GM19438 (cell line): Measurements from ENCODE around the gene ENOSF1.
A peak's percentile ranks its signal among the peaks of the same experiment; 100 is the strongest.

Experiments
- ATAC-seq: cut with Tn5 transposase; IDR thresholded peaks from one replicate; pipeline ENCODE4 v1.9.1; 2021; ENCODE audit warnings: low read depth; ENCODE audit not compliant: unreplicated experiment

ENOSF1 gene

DNA sequence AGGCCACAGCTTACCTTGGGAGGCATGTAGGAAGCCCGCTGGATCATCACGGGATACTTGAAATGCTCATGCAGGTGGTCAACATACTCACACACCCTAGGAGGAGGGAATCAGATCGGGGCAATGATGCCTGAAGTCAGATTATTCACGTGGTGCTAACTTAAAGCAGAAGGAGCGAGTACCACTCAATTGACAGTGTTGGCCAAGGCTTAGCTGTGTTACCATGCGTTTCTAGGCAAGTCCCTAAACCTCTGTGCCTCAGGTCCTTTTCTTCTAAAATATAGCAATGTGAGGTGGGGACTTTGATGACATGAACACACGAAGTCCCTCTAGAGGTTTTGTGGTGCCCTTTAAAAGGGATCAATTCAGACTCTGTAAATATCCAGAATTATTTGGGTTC is 37.1 kb downstream of the ENOSF1 start:
- no peak for ATAC-seq

DNA sequence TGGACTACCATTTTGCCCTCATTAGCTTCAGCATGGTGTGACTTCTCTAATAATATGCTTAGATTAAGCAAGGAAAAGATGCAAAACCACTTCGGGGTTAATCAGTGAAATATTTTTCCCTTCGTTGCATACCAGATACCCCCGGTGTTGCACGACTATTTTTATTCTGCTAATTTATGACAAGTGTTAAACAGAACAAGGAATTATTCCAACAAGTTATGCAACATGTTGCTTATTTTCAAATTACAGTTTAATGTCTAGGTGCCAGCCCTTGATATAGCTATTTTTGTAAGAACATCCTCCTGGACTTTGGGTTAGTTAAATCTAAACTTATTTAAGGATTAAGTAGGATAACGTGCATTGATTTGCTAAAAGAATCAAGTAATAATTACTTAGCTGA is 38.7 kb downstream of the ENOSF1 start:
- ATAC-seq: no peak

DNA sequence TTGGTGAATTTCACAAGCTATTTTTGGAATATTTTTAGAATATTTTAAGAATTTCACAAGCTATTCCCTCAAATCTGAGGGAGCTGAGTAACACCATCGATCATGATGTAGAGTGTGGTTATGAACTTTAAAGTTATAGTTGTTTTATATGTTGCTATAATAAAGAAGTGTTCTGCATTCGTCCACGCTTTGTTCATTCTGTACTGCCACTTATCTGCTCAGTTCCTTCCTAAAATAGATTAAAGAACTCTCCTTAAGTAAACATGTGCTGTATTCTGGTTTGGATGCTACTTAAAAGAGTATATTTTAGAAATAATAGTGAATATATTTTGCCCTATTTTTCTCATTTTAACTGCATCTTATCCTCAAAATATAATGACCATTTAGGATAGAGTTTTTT is 39.1 kb downstream of the ENOSF1 start:
- ATAC-seq: no peak

DNA sequence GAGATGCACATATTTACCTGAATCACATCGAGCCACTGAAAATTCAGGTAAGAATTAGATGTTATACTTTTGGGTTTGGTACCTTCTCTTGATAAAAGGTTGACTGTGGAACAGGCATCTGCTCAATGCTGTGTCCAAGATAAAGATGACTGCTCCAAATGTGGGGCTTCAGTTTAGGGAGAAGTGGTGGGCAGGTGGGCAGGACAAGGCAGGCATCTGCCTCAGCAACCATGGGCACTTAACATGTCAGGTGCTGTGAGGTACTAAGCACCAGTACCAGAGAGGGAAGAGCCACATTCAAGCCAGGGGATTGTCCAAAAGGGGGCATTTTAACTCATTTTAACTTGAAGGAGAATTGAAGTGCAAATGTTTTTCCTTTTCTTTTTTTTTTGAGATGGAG is 41.0 kb downstream of the ENOSF1 start:
- no peak for ATAC-seq

DNA sequence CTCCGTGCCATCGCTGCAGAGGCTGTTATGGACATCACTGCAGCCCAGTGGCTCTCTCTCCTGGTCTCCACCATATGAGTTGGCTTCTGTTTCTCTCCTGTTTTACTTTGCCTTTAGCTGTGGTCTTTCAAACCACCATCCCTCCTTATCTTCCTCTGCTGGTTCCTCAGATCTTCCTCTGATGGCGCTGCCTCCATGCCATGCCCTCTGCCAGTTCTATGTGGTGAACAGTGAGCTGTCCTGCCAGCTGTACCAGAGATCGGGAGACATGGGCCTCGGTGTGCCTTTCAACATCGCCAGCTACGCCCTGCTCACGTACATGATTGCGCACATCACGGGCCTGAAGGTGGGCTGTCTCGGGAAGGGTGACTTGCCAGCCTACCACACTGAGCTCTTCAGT is 41.9 kb downstream of the ENOSF1 start:
- no peak for ATAC-seq

DNA sequence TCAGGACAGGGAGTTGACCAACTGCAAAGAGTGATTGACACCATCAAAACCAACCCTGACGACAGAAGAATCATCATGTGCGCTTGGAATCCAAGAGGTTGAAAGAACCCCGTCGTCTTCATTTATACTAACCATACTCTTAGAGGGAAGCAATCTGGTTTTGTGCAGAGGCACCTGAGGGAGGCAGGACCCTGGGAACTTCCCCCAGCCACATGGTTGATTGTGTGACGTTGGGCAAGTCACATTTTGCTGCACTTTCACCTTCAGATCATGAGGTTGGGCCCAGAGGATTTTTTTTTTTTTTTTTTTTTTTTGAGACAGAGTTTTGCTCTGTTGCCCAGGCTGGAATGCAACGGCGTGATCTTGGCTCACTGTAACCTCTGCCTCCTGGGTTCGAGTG is 43.4 kb downstream of the ENOSF1 start:
- ATAC-seq: no peak

DNA sequence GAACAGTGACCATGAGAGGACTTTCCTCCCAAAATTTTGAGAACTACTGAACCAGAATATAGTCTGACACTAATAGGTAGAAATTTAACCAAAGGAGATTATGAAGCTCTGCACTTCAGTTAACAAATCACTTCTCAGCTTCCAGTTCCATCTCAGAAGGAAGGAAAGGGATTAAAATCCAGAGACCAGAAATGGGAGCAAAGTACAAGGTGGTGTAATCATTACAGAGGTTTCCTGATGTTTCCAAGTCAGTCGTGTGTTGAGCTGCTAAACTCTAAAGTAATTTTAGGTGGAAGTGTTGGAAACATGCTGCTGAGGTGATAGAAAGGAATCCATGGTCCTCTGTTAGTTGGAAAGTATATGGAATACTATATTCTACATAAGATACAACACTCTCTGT is 44.2 kb downstream of the ENOSF1 start:
- ATAC-seq: no peak

DNA sequence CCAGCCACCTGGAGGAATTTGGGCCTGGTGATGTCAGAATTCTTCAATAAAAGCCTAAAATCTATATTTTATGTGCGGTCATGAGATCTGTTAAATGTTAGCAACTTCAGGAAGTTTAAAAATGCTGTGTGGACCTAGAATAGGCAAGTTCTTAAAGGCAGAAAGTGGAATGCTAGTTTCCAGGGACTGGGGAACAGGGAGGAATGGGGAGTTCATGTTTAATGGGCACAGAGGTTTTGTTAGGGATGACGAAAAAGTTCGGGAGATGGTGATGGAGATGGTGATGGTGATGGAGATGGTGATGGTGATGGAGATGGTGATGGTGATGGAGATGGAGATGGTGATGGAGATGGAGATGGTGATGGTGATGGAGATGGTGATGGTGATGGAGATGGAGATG is 45.8 kb downstream of the ENOSF1 start:
- no peak for ATAC-seq

DNA sequence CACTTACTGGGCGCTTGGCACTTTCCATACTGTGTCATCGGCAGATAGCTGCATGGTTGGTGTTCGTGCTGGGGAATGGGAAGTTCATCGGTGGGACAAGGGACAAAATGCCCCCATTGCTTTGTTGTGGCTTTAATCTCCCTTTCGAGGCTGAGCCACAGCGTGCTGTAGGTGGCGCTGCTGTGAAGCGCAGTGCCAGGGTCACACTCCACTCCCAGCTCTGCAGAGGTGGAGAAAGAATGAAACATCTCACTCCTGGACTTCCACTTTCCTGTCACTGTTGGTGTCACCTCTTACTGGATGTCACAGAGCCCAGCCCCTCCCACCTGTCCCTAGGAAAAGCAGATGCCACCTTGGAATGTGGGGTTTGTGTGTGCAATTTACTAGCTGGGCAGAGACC is 46.3 kb downstream of the ENOSF1 start:
- ATAC-seq: no peak

DNA sequence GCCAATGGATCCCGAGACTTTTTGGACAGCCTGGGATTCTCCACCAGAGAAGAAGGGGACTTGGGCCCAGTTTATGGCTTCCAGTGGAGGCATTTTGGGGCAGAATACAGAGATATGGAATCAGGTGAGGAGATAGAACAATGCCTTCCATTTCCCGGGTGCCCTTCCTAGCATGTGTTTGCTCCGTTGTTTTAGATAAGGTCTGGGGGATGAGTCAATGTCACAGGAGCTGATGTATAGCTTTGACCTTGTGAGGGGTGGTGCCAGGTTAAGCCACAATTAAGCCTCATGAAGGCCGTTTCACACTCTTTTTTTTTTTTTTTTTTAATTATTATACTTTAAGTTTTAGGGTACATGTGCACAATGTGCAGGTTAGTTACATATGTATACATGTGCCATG is 50.2 kb downstream of the ENOSF1 start:
- no peak for ATAC-seq

DNA sequence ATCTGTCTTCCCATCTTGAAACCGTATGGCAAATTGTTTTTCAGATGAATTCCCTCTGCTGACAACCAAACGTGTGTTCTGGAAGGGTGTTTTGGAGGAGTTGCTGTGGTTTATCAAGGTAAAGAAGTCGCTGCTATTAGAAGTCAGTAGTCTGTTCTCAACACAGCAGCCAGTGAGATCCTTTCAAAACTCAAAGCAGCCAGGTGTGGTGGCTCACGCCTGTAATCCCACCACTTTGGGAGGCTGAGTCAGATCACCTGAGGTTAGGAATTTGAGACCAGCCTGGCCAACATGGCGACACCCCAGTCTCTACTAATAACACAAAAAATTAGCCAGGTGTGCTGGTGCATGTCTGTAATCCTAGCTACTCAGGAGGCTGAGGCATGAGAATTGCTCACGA is 52.8 kb downstream of the ENOSF1 start:
- ATAC-seq: no peak

DNA sequence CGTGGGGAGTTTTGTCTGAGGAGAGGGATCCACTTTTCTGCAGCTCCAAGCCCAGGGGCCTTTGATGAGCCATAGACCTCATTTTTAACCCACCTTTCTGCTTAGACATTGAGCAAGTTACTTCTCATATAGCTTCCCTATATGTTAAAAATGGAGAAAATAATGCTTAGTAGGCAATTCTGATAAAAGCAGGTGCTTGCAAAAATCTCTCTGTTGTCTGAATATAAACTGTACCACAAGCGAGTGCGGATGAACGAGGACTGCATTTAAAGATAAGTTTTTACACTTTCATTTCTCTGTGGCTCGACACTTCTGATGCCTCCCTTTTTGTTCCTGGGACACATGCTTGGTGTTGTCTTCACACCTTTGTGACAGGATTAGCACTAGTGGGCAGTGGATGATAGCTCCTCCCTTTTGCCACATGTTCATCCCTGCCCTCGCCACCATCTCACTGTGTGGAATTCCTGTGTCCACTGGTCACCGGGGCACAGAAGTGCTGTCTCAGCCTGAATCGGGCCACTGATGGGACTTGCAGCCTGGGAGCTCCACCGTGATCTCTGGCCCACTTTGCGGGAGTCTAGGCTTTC is 53.4 kb downstream of the ENOSF1 start:
- no peak for ATAC-seq

DNA sequence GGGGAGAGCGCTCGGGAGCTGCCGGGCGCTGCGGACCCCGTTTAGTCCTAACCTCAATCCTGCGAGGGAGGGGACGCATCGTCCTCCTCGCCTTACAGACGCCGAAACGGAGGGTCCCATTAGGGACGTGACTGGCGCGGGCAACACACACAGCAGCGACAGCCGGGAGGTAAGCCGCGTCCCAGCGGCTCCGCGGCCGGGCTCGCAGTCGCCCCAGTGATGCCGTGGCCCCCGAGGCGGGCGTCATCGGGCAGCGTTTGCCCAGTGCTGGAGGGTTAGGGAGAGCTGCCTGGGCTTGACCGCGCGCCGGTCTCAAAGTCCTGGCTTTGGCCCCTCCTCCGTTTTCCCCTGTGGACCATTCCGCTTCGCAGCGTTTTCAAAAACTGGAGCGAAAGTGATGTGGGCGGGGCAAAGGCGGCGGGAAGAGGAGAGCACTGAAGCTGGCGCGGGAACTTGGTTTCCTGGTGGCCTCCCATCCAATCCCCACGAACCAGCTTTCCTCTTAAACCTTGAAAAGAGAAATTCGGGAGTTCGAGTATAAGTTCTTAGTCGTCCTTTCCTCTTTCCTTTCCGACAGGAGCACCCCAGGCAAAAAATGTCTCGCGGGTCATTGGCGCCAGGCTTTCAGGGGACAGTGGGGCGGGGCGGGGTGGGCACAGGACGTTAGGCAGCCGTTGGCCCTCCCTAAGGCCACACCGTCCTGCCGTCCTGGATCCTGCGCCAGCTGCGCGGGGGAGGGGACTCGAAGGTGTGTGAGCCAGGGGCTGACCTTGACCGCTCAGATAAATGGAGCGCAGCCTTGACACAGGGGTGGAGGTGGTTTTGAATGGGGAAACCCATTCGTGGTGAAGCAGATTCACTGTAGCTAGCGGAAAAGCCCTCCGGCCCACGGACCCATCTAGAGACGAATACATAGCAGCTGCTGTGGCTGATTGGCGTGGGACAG is 54.2 kb downstream of the ENOSF1 start:
- ATAC-seq: peak; percentile 58

DNA sequence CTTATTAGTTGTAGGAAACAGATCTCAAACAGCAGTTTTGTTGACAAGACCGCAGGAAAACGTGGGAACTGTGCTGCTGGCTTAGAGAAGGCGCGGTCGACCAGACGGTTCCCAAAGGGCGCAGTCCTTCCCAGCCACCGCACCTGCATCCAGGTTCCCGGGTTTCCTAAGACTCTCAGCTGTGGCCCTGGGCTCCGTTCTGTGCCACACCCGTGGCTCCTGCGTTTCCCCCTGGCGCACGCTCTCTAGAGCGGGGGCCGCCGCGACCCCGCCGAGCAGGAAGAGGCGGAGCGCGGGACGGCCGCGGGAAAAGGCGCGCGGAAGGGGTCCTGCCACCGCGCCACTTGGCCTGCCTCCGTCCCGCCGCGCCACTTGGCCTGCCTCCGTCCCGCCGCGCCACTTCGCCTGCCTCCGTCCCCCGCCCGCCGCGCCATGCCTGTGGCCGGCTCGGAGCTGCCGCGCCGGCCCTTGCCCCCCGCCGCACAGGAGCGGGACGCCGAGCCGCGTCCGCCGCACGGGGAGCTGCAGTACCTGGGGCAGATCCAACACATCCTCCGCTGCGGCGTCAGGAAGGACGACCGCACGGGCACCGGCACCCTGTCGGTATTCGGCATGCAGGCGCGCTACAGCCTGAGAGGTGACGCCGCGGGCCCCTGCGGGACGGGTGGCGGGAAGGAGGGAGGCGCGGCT is 55.0 kb downstream of the ENOSF1 start, which contains the start of gene TYMS:
Gene TYMS (plus strand): TSS at position 343 of the 690 bp plus-strand sequence. CDS start 90 bp downstream, at position 433.
- ATAC-seq: peak; percentile 50

DNA sequence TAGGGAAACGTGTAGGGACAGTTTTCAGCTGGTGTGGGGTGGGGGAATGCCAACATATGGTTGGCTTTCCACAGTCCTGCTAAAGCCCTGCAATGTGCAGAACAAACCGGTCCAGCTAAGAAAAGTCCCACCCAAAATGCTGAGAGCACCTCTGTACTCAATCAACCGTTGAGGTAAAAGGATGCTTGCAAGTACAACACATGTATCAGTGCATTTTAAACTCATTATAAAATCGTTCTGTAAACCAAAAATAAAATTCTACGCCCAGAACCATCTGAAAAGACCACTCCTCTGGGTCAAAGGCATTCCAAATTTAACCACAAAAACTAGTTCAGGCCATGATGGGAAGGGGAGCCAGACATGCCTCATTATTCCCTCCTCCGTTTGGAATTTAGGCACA is 57.0 kb downstream of the ENOSF1 start:
- ATAC-seq: no peak

DNA sequence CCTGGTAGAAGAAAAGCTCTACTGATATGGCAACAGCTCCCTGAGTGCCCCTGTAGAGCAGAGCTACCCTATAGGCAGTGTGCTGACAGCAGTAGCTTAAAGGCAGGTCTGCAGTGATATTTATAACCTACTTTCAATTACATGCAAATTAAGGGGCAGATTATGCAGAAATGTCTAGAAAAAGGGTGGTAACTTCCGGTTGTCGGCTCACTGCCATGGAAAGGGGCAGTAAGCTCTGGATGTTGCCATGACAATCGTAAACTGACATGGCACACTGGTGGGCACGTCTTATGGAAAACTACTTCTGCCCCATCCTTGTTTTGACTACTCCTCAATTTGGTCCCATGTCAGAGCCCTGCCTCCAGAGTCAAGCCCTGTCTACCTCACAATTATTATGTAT is 57.8 kb downstream of the ENOSF1 start:
- no peak for ATAC-seq

DNA sequence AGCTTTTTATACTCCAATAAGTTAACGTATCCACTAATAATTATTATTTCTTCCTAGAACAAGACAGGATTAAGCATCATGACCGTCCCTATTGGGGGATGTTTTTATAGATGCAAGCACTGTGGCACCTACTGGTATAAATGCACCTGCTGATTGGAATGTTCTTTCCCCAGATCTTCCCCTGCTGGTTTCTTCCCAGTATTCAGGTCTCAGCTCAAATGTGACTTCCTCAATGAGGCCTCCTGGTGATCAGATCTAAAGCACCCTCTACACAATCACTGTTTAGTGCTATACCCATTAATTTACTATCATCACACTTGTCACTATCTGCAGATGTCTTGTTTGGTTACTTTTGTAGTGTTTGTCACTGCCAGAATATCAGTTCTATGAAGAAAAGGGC is 58.9 kb downstream of the ENOSF1 start:
- ATAC-seq: no peak

DNA sequence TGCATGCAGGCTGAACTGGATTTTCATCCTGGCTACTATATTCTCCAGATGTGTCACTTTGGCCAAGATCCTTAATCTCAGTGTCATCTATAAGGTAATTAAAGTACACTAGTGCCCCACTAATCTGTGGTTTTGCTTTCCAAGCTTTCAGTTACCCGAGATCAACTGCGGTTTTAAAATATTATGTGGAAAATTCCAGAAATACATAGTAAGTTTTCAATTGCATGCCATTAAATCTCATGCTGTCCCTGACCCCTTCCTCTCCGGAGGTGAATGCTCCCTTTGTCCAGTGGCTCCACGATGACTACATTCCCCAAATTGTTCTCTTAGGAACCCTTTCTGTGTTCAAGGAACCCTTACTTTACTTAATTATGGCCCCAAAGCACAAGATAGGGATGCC is 60.3 kb downstream of the ENOSF1 start:
- ATAC-seq: no peak

DNA sequence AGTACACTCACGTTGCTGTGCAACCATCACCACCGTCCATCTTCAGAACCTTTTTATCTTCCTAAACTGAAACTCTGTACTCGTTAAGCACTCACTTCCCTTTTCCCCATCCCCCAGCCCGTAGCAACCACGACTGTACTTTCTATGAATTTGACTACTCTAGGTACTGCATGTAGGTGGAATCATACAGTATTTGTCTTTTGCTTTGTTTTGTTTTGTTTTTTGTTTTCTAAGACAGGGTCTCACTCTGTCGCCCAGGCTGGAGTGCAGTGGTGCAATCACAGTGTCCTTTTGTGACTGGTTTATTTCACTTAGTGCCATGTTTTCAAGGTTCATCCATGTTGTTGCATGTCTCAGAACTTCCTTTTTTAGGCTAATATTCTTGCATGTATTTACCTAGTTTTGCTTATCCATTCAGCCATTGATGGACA is 62.0 kb downstream of the ENOSF1 start:
- ATAC-seq: peak; percentile 98

DNA sequence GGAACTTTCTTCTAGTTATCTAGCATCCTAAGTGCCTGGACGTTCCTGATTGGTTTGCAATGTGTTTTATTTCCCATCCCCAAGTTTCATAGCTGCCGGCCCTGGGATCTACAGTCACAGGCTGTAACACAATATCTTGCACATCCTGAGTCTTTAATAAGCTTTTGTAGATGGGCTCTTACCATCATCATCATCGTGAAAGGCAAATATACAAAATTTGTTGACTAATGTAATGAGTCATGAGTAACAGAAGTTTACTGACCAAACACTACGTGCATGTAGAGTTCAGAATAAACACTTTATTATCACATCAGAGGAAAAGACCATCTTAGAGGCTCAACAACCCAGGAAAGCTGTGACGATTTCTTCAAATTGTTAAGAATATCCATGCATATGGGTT is 63.1 kb downstream of the ENOSF1 start:
- no peak for ATAC-seq

DNA sequence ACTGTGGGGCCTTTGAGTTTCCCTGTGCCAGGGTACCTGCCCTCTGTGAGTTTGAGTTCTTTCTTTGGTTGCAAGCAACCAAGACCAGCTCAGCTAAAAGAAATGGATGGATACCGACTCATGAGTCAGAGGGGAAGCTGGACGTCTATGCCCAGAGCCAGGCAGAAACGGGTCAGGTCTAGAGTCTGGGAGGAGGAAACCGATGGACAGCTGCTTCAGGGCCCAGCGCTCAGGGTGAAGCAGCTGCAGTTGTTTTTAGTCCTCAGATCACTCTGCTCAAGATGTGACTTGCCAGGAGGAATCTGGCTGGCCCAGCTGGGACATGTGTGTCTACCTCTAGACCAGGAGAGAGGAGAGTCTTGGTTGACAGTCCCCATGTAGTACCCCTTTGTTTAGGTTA is 65.1 kb downstream of the ENOSF1 start:
- ATAC-seq: no peak
